ENCODE data around the gene IL11. TPM values are rescaled to one million over a fixed set of nuclear protein-coding genes. Genes with fewer than 3 reads are reported as not detected.
"Not testable (repeated sequence)": the region's sequence is repeated elsewhere in the genome, so short reads cannot be mapped to it uniquely, and the experiment has no call there.

The IL11 gene
- polyA plus RNA-seq = under 1 TPM in 2 of 4 donors, not detected in 2; 0.19 to 0.67 TPM
- long read RNA-seq, donor 1 = 0 reads
- long read RNA-seq, donor 2 = 0 reads
- long read RNA-seq, donor 3 = 0 reads
- long read RNA-seq, donor 4 = 0 reads
- long read RNA-seq, donor 5 = 0 reads
- long read RNA-seq, donor 6 = 0 reads
- long read RNA-seq, donor 7 = 0 reads
- long read RNA-seq, donor 8 = 0 reads
- long read RNA-seq, donor 9 = 0 reads
- long read RNA-seq, donor 10 = 0 reads

DNA sequence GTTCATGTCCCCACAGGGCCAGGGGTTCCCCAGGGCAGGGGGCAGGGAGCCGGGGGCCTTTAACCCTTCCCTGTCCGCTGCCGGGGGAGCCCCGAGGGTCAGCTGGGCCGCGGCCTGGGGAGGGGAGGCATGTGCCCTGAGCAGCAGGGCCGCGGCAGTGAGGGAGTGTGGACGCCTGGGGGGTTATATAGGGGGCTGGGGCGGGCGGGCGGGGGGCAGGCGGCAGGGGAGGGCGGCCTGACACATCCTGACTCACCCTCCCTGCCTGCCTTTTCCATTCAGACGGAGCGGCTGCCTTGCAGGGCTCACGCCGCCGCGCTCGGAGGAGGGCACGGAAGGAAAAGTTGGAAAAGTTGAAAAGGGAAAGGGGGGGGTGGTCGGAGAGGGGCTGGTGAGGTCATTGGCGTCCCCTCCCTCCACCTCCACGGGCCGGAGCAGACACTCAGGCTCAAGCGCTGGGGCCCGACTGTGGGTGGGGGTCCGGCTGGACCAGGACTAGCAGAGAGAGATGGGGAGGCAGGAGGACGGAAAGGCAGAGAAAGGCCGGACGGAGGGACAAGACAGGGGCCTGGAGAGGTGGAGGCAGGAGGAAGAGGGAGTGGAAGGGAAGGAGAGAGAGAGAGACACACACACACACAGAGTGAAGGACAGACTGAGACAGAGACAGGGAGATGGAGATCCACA is at the start of gene IL11:
TSS of gene IL11 (minus strand) at position 159 of the 684 bp plus-strand sequence. CDS start at position 6, 153 bp downstream.
- 6 to 12% (median 7%) methylated on average over 20 to 32 of the region's 32 CpGs for WGBS, 3 donors
- H3K4me1 ChIP-seq (ENCODE audit: control insufficient read depth in 3 of 3, insufficient read depth in 2 of 3, low read depth in 1 of 3, low read length in 2 of 3) = peaks cover 0 to 10% (median 0%) of the 10 kb centered on the region in 3 donors
- FAIRE-seq (no peak), DNase-seq (no peak)
- no peaks in the 10 kb centered on the region for H3K9me3 ChIP-seq (ENCODE audit: control insufficient read depth in 2 of 2, insufficient read depth in 1 of 2, low read depth in 1 of 2, low read length in 1 of 2)
- peak within 1 kb of the TSS in 1 of 3 donors; percentile 39 for H3K4me3 ChIP-seq (ENCODE audit: low read depth in 1 of 3, low read length in 3 of 3)
- peaks cover 8 to 80% (median 31%) of the 10 kb centered on the region in 3 donors for H3K27me3 ChIP-seq (ENCODE audit: control insufficient read depth in 3 of 3, insufficient read depth in 3 of 3, low read length in 3 of 3)
- H3K36me3 ChIP-seq (ENCODE audit: control insufficient read depth in 3 of 3, insufficient read depth in 2 of 3, low read depth in 1 of 3, low read length in 3 of 3) = no peaks in the 10 kb centered on the region
- H3K27ac ChIP-seq (ENCODE audit: low read depth in 1 of 3, low read length in 2 of 3) = no peak within 1 kb of the TSS

GRCh38 chr19:55419624-55420236 is 49.5 kb upstream of the IL11 start:
- no peak for DNase-seq
- H3K4me1 ChIP-seq (ENCODE audit: control insufficient read depth in 3 of 3, insufficient read depth in 2 of 3, low read depth in 1 of 3, low read length in 2 of 3) = no peaks in the 10 kb centered on the region
- peaks cover 0 to 4% (median 3%) of the 10 kb centered on the region in 3 donors for H3K27me3 ChIP-seq (ENCODE audit: control insufficient read depth in 3 of 3, insufficient read depth in 3 of 3, low read length in 3 of 3)
- 62 to 73% (median 71%) methylated on average over 5 of the region's 5 CpGs for WGBS, 3 donors
- H3K9me3 ChIP-seq (ENCODE audit: control insufficient read depth in 2 of 2, insufficient read depth in 1 of 2, low read depth in 1 of 2, low read length in 1 of 2) = peaks cover 0 to 8% of the 10 kb centered on the region in 2 donors
- no peaks in the 10 kb centered on the region for H3K36me3 ChIP-seq (ENCODE audit: control insufficient read depth in 3 of 3, insufficient read depth in 2 of 3, low read depth in 1 of 3, low read length in 3 of 3)
- no peak for FAIRE-seq
- H3K4me3 ChIP-seq (ENCODE audit: low read depth in 1 of 3, low read length in 3 of 3) = no peak overlapping the region
- H3K27ac ChIP-seq (ENCODE audit: low read depth in 1 of 3, low read length in 2 of 3) = no peak overlapping the region

DNA sequence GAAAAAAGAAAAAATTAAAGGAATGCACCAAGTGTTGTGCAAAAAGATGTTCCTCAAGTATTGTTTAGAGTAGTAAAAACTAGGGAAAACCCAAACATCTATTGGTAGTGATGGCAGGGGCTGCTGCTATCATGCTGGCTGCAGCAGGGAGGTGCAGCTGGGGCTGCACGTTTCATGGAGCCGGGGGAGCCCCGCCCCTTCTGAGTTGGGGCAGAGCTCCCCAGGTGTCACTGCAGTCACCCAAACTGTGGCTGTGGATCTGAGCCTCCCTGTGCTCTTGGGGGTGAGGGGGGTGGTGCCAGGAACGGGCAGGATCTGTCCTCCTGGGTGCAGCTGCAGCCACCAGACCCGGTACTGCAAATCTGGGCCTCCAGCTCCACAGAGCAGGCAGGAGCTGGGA is 48.8 kb upstream of the IL11 start:
- H3K9me3 ChIP-seq (ENCODE audit: control insufficient read depth in 2 of 2, insufficient read depth in 1 of 2, low read depth in 1 of 2, low read length in 1 of 2) = peaks cover 0 to 6% of the 10 kb centered on the region in 2 donors
- no peaks in the 10 kb centered on the region for H3K36me3 ChIP-seq (ENCODE audit: control insufficient read depth in 3 of 3, insufficient read depth in 2 of 3, low read depth in 1 of 3, low read length in 3 of 3)
- H3K27me3 ChIP-seq (ENCODE audit: control insufficient read depth in 3 of 3, insufficient read depth in 3 of 3, low read length in 3 of 3) = peaks cover 0 to 3% (median 2%) of the 10 kb centered on the region in 3 donors
- no peak overlapping the region for H3K27ac ChIP-seq (ENCODE audit: low read depth in 1 of 3, low read length in 2 of 3)
- DNase-seq = no peak
- no peak overlapping the region for H3K4me3 ChIP-seq (ENCODE audit: low read depth in 1 of 3, low read length in 3 of 3)
- FAIRE-seq = no peak
- 50 to 60% (median 54%) methylated on average over 5 of the region's 5 CpGs for WGBS, 3 donors
- H3K4me1 ChIP-seq (ENCODE audit: control insufficient read depth in 3 of 3, insufficient read depth in 2 of 3, low read depth in 1 of 3, low read length in 2 of 3) = no peaks in the 10 kb centered on the region

- H3K36me3 ChIP-seq (ENCODE audit: control insufficient read depth in 3 of 3, insufficient read depth in 2 of 3, low read depth in 1 of 3, low read length in 3 of 3) = no peaks in the 10 kb centered on the region
- DNase-seq (peak; percentile 82 to 86), FAIRE-seq (no peak)
These were observed 47.9 kb upstream of the IL11 start for GRCh38 chr19:55418185-55418584.

GRCh38 chr19:55410168-55410567 is 39.9 kb upstream of the IL11 start:
- FAIRE-seq (no peak), DNase-seq (no peak)
- peaks cover 0 to 13% of the 10 kb centered on the region in 2 donors for H3K9me3 ChIP-seq (ENCODE audit: control insufficient read depth in 2 of 2, insufficient read depth in 1 of 2, low read depth in 1 of 2, low read length in 1 of 2)
- peaks cover 0 to 15% (median 0%) of the 10 kb centered on the region in 3 donors for H3K36me3 ChIP-seq (ENCODE audit: control insufficient read depth in 3 of 3, insufficient read depth in 2 of 3, low read depth in 1 of 3, low read length in 3 of 3)
- H3K4me1 ChIP-seq (ENCODE audit: control insufficient read depth in 3 of 3, insufficient read depth in 2 of 3, low read depth in 1 of 3, low read length in 2 of 3) = peaks cover 7 to 16% (median 8%) of the 10 kb centered on the region in 3 donors
- H3K27ac ChIP-seq (ENCODE audit: low read depth in 1 of 3, low read length in 2 of 3) = no peak overlapping the region
- H3K4me3 ChIP-seq (ENCODE audit: low read depth in 1 of 3, low read length in 3 of 3) = no peak overlapping the region
- H3K27me3 ChIP-seq (ENCODE audit: control insufficient read depth in 3 of 3, insufficient read depth in 3 of 3, low read length in 3 of 3) = no peaks in the 10 kb centered on the region
- 87 to 91% (median 91%) methylated on average over 2 of the region's 2 CpGs for WGBS, 3 donors

More at GRCh38 chr19:55418185-55418584, 47.9 kb upstream of the IL11 start:
- WGBS, 3 donors = 7 to 19% (median 8%) methylated on average over 7 of the region's 7 CpGs
- Histone ChIP-seq H3K4me1 (ENCODE audit: control insufficient read depth in 3 of 3, insufficient read depth in 2 of 3, low read depth in 1 of 3, low read length in 2 of 3) (no peaks in the 10 kb centered on the region), H3K27ac (ENCODE audit: low read depth in 1 of 3, low read length in 2 of 3) (no peak overlapping the region), H3K4me3 (ENCODE audit: low read depth in 1 of 3, low read length in 3 of 3) (no peak overlapping the region), H3K9me3 (ENCODE audit: control insufficient read depth in 2 of 2, insufficient read depth in 1 of 2, low read depth in 1 of 2, low read length in 1 of 2) (peaks cover 0 to 6% of the 10 kb centered on the region in 2 donors), H3K27me3 (ENCODE audit: control insufficient read depth in 3 of 3, insufficient read depth in 3 of 3, low read length in 3 of 3) (peaks cover 0 to 2% (median 0%) of the 10 kb centered on the region in 3 donors)

- H3K4me3 ChIP-seq (ENCODE audit: low read depth in 1 of 3, low read length in 3 of 3); H3K27me3 ChIP-seq (ENCODE audit: control insufficient read depth in 3 of 3, insufficient read depth in 3 of 3, low read length in 3 of 3); FAIRE-seq; DNase-seq; H3K27ac ChIP-seq (ENCODE audit: low read depth in 1 of 3, low read length in 2 of 3): not testable (repeated sequence)
- Histone ChIP-seq H3K9me3 (ENCODE audit: control insufficient read depth in 2 of 2, insufficient read depth in 1 of 2, low read depth in 1 of 2, low read length in 1 of 2) (peaks cover 0 to 13% of the 10 kb centered on the region in 2 donors), H3K36me3 (ENCODE audit: control insufficient read depth in 3 of 3, insufficient read depth in 2 of 3, low read depth in 1 of 3, low read length in 3 of 3) (peaks cover 0 to 21% (median 0%) of the 10 kb centered on the region in 3 donors), H3K4me1 (ENCODE audit: control insufficient read depth in 3 of 3, insufficient read depth in 2 of 3, low read depth in 1 of 3, low read length in 2 of 3) (peaks cover 7 to 16% (median 8%) of the 10 kb centered on the region in 3 donors)
- WGBS, 3 donors = 92 to 95% (median 93%) methylated on average over 8 of the region's 8 CpGs
These were observed 38.9 kb upstream of the IL11 start for GRCh38 chr19:55409179-55409578.

GRCh38 chr19:55408533-55408872 is 38.2 kb upstream of the IL11 start:
- Histone ChIP-seq H3K36me3 (ENCODE audit: control insufficient read depth in 3 of 3, insufficient read depth in 2 of 3, low read depth in 1 of 3, low read length in 3 of 3) (peaks cover 0 to 28% (median 0%) of the 10 kb centered on the region in 3 donors), H3K27me3 (ENCODE audit: control insufficient read depth in 3 of 3, insufficient read depth in 3 of 3, low read length in 3 of 3) (no peaks in the 10 kb centered on the region), H3K4me3 (ENCODE audit: low read depth in 1 of 3, low read length in 3 of 3) (peak overlapping the region in 2 of 3 donors; percentile 50 to 82), H3K4me1 (ENCODE audit: control insufficient read depth in 3 of 3, insufficient read depth in 2 of 3, low read depth in 1 of 3, low read length in 2 of 3) (peaks cover 7 to 16% (median 8%) of the 10 kb centered on the region in 3 donors), H3K27ac (ENCODE audit: low read depth in 1 of 3, low read length in 2 of 3) (peak overlapping the region; percentile 6 to 98 (median 95)), H3K9me3 (ENCODE audit: control insufficient read depth in 2 of 2, insufficient read depth in 1 of 2, low read depth in 1 of 2, low read length in 1 of 2) (peaks cover 0 to 13% of the 10 kb centered on the region in 2 donors)
- DNase-seq (no peak), FAIRE-seq (no peak)
- WGBS, 3 donors = 68 to 72% (median 69%) methylated on average over 9 of the region's 9 CpGs

GRCh38 chr19:55407800-55408532 is 37.7 kb upstream of the IL11 start:
- DNase-seq (peak; percentile 99), FAIRE-seq (no peak)
- H3K27me3 ChIP-seq (ENCODE audit: control insufficient read depth in 3 of 3, insufficient read depth in 3 of 3, low read length in 3 of 3) = no peaks in the 10 kb centered on the region
- H3K9me3 ChIP-seq (ENCODE audit: control insufficient read depth in 2 of 2, insufficient read depth in 1 of 2, low read depth in 1 of 2, low read length in 1 of 2) = peaks cover 0 to 13% of the 10 kb centered on the region in 2 donors
- H3K36me3 ChIP-seq (ENCODE audit: control insufficient read depth in 3 of 3, insufficient read depth in 2 of 3, low read depth in 1 of 3, low read length in 3 of 3) = peaks cover under 1 to 32% (median 1%) of the 10 kb centered on the region in 3 donors
- H3K4me1 ChIP-seq (ENCODE audit: control insufficient read depth in 3 of 3, insufficient read depth in 2 of 3, low read depth in 1 of 3, low read length in 2 of 3) = peaks cover 7 to 16% (median 8%) of the 10 kb centered on the region in 3 donors
- 1% methylated on average over 63 to 72 of the region's 72 CpGs for WGBS, 3 donors
- peak overlapping the region; percentile 50 to 89 (median 82) for H3K4me3 ChIP-seq (ENCODE audit: low read depth in 1 of 3, low read length in 3 of 3)
- H3K27ac ChIP-seq (ENCODE audit: low read depth in 1 of 3, low read length in 2 of 3) = peak overlapping the region; percentile 95 to 98 (median 97)

Data from small intestine (tissue), 16 donors.